ENCODE measurements around the gene KCTD16.

KCTD16 gene

GRCh38 chr5:144209361-144209760 lies 38.7 kb downstream of the KCTD16 start:
- no peak for DNase-seq (ENCODE audit: low read depth)

DNA sequence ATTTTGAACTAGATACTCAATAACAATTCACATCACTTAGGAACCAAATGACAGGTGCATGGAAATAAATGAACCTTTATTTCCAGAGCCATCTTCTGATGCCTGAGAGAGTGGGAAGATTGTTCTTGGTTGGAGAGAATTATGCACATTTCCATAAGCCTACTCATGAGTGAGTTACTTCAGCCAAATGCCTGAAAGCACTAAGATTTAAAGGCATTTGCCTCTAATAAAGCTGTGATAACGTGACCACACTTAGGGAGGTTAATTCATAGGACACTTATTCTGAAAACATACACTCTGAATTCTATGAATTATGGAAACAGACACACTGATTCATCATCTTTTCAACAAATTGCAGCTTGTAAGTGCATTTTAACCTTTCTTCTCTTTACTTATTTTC lies 40.0 kb downstream of the KCTD16 start:
- no peak for DNase-seq (ENCODE audit: low read depth)

- no peak for DNase-seq (ENCODE audit: low read depth)
These were observed 49.2 kb downstream of the KCTD16 start for GRCh38 chr5:144219869-144220268.

- no peak for DNase-seq (ENCODE audit: low read depth)
These were observed 56.8 kb downstream of the KCTD16 start for GRCh38 chr5:144227363-144227999.

- DNase-seq (ENCODE audit: low read depth): no peak
These were observed 60.1 kb downstream of the KCTD16 start for GRCh38 chr5:144230806-144231205.

- DNase-seq (ENCODE audit: low read depth): no peak
These were observed 61.6 kb downstream of the KCTD16 start for GRCh38 chr5:144232285-144232684.

- DNase-seq (ENCODE audit: low read depth): no peak
These were observed 65.8 kb downstream of the KCTD16 start for GRCh38 chr5:144236499-144236898.

- no peak for DNase-seq (ENCODE audit: low read depth)
These were observed 67.2 kb downstream of the KCTD16 start for GRCh38 chr5:144237851-144238250.

GRCh38 chr5:144247131-144247530 lies 76.5 kb downstream of the KCTD16 start:
- no peak for DNase-seq (ENCODE audit: low read depth)

- DNase-seq (ENCODE audit: low read depth): no peak
These were observed 77.3 kb downstream of the KCTD16 start for GRCh38 chr5:144248015-144248414.

DNA sequence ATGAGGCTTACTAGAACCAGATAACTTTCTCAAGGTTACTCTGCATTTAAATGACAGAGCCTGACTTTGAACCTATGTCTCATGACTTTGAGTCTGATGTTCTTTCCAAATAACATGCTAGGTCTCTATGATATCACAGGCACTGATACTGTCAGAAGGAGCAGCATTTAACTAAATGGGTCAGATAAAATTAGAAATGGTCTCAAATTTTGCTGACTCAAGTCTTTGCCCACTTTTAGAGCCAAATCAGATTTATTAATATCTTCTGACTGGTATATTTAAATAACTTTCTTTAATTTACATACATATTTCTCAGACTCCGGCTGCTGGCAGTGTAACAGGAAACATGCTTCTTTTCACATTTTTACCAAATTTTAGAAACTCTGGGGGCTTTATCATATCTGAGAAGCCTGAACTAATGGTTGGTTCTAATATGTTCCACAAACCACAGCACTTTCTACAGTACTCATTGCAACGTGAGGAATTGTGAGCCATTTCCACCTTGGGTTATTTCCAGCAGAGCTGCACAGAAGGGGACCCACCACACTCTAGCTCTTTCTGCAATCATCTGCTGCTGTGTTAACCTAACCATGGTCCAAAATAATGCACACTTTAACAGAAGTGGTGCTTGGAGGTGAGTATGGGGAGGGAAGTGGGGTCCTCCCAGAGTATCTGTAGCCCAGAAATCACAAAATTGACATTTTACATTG lies 79.2 kb downstream of the KCTD16 start:
- DNase-seq (ENCODE audit: low read depth): no peak

DNA sequence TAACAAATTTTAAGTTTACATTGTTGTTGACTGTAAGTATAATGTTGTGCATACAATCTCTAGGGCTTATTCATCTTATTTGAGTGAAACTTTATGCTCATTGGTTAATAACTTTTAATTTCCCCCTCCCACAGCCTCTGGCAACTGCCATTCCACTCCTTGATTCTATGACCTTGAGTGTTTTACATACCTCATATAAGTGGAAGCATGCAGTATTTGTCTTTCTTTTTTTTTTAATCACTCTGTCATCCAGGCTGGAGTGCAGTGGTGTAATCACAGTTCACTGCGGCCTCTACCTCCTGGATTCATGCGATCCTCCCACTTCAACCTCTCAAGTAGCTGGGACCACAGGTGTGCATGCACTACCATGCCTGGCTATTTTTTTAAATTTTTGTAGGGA lies 83.9 kb downstream of the KCTD16 start:
- DNase-seq (ENCODE audit: low read depth): no peak

DNA sequence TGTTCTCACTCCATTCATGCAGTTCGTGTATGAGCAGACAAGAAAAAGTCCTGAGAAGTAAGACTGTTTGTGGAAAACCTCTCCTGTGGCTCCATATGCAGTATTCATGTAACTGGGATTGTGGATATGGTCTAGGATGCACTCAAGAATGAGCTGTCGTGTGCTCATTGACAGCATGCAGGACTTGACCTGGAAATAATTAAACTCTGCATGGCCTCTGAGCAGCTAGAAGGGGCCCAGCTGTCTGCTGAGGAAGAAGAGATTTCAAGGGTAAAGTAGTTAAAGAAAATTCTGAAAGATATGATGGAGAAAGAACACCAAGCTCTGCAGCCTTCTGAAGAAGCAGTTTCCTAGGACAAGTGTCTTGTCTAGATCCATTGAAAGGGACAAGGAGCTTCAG lies 89.4 kb downstream of the KCTD16 start:
- no peak for DNase-seq (ENCODE audit: low read depth)

DNA sequence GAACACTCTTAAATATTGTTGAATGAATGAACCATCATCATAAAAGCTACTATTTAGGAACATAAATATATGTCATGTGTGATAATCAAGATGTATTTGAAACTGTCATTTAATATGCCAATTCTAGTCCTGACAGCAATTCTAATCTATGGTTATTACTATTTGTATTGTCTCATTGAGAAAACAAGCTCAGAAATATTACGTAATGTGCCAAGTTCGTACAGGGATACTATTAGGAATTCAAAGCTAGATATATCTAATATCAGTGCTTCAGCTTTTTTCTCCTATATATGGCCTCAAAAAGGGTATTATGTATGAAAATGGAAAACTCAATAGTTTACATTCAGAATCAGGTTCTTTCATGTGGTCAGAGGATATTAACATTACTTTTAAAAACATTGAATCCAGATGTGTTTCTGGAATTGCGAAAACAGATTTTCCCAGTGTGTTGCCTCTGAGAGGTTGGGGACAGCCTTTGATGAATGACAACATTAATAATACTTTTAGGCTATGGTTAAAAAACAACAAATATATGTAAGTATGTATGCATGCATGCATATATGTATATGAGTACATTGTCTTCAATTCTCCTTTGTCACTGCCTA lies 95.1 kb downstream of the KCTD16 start:
- no peak for DNase-seq (ENCODE audit: low read depth)

DNA sequence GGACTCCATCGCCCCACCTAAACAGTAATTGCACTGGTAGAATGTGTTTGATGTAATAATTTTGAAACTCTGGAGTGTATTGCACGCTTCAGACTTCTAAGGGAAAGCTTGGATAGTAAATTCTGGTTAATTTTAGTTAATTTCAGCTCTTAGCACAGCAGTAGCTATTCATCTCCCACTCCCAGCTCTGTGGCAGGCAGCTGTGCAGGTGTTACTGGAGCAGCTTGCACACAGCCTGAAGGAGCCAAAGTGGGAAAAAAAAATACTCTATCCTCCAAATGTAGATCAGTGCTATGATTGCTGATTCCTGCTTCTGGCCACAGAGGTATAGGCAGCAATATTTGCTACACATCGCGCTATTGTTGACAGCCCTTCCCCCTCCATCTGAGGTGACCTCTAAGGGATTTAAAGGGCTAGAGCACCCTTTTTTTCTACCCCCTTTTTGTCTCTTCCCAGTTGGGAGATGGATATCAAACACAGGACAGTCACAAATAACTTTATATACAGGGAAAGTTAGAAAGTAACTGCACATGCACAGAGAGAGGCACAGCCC lies 97.4 kb downstream of the KCTD16 start:
- no peak for DNase-seq (ENCODE audit: low read depth)

GRCh38 chr5:144273232-144274027 lies 102.8 kb downstream of the KCTD16 start:
- no peak for DNase-seq (ENCODE audit: low read depth)

GRCh38 chr5:144275329-144275728 lies 104.7 kb downstream of the KCTD16 start:
- no peak for DNase-seq (ENCODE audit: low read depth)

- no peak for DNase-seq (ENCODE audit: low read depth)
These were observed 105.6 kb downstream of the KCTD16 start for GRCh38 chr5:144276034-144276822.

DNA sequence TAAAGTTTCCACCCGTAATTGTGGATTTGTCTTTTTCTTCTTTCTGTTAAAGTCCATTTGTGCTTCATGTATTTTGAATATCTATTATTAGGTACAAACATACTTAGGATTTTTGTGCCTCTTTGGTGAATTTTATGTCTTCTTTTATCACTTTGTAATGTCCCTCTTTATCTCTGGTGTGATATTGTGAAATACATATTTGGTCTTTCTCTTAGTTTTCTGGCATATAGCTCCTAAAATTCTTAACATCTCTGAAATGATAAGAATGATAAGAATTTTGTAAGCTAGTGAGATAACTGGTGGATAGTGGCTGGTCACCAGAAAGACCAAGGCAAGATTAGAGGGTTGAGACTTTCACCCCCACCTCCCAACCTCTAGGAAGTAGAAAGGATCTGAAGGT lies 111.1 kb downstream of the KCTD16 start:
- DNase-seq (ENCODE audit: low read depth): no peak

GRCh38 chr5:144284036-144284435 lies 113.4 kb downstream of the KCTD16 start:
- DNase-seq (ENCODE audit: low read depth): no peak

GRCh38 chr5:144284931-144285502 lies 114.3 kb downstream of the KCTD16 start:
- no peak for DNase-seq (ENCODE audit: low read depth)

All from activated T-cell treated with anti-CD3 and anti-CD28 coated beads for 1 hour (primary cell).